ENCODE results near the gene PSMB3. TPM values are rescaled to one million over a fixed set of nuclear protein-coding genes. Genes with fewer than 3 reads are reported as not detected.

The PSMB3 gene
- total and polyA plus RNA-seq, 3 donors from 2014 or later, result 111 to 144 (median 113) TPM

DNA sequence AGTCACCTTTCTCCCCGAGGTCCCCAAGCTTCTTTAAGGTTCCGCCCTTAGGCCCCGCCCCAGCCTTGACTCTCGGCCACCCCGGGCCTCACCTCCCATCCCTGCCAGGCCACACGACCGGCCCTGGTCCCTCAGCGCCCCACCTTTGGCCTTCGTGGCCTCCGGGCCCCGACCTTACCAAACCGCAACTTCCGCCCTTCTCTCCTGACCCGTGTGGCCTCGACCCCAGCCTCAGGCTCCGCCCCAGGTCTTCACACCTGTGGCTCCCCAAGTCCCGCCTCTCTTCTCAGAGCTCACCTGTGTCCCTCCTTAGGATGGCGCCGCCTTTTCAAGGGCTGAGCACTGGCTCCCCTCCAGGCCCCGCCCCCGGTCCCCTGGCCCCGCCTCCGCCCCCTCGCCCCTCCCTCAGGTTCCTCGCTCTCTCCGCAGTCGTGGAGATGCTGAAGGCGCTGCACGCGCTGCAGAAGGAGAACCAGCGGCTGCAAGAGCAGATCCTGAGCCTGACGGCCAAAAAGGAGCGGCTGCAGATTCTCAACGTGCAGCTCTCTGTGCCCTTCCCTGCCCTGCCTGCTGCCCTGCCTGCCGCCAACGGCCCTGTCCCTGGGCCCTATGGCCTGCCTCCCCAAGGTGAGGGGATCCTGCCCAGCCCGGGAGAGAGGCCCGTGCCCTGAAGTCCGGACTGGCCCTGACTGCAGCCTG lies 32.4 kb upstream of the PSMB3 start:
- Histone ChIP-seq H3K27me3 (no peaks in the 10 kb centered on the region), H3K4me1 (peaks cover 12% of the 10 kb centered on the region), H3K36me3 (ENCODE audit: low read depth, missing control alignments) (no peaks in the 10 kb centered on the region), H3K9me3 (no peaks in the 10 kb centered on the region), H3K27ac (no peak overlapping the region), H3K4me3 (peak overlapping the region in 1 of 2 donors; percentile 30)
- no peak for DNase-seq
- no peak for TF ChIP-seq POLR2A (IDR thresholded peaks at IDR 0.05)
- TF ChIP-seq, protein P1, sequence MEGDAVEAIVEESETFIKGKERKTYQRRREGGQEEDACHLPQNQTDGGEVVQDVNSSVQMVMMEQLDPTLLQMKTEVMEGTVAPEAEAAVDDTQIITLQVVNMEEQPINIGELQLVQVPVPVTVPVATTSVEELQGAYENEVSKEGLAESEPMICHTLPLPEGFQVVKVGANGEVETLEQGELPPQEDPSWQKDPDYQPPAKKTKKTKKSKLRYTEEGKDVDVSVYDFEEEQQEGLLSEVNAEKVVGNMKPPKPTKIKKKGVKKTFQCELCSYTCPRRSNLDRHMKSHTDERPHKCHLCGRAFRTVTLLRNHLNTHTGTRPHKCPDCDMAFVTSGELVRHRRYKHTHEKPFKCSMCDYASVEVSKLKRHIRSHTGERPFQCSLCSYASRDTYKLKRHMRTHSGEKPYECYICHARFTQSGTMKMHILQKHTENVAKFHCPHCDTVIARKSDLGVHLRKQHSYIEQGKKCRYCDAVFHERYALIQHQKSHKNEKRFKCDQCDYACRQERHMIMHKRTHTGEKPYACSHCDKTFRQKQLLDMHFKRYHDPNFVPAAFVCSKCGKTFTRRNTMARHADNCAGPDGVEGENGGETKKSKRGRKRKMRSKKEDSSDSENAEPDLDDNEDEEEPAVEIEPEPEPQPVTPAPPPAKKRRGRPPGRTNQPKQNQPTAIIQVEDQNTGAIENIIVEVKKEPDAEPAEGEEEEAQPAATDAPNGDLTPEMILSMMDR (IDR thresholded peaks at IDR 0.05), result no peak
- intact Hi-C loops (cut with DNase I; ENCODE audit: low total_unique reads), result no loop called here
- WGBS, 2 donors, result 51 to 61% methylated on average over 30 to 37 of the region's 39 CpGs

DNA sequence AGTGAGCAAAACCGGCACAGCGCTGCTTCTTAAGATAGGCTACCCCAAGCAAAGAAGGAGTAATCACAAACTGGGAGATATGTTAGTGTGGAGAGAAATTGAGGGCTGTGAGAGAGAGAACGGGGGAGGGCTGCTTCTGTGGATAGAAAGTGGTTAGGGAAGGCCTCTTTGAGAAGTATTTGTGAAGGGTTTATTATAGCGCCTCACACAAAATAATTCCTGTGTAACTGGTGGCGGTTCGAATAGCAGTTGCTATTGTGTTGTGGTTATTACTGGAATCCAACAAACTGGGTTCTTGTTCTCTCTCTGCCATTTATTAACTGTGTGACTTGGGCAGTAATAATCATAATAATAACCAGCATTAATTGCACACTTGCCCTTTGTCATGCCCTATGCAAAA lies 31.6 kb upstream of the PSMB3 start:
- Histone ChIP-seq H3K27me3 (no peaks in the 10 kb centered on the region), H3K4me1 (peaks cover 12% of the 10 kb centered on the region), H3K4me3 (no peak overlapping the region), H3K36me3 (ENCODE audit: low read depth, missing control alignments) (no peaks in the 10 kb centered on the region), H3K9me3 (no peaks in the 10 kb centered on the region), H3K27ac (no peak overlapping the region)
- no peak for TF ChIP-seq POLR2A (IDR thresholded peaks at IDR 0.05)
- TF ChIP-seq, protein P1 (IDR thresholded peaks at IDR 0.05), result no peak
- 68 to 72% methylated on average over 6 of the region's 6 CpGs for WGBS, 2 donors
- DNase-seq, result no peak
- intact Hi-C loops (cut with DNase I; ENCODE audit: low total_unique reads), result no loop called here

DNA sequence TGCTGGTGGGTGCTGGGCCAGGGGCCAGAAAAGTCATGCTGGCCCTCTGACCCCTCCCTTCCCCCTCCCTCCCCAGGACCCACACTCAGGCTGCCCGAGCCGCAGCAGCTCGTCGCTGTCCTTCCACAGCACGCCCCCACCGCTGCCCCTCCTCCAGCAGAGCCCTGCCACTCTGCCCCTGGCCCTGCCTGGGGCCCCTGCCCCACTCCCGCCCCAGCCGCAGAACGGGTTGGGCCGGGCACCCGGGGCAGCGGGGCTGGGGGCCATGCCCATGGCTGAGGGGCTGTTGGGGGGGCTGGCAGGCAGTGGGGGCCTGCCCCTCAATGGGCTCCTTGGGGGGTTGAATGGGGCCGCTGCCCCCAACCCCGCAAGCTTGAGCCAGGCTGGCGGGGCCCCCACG lies 30.7 kb upstream of the PSMB3 start:
- Histone ChIP-seq H3K9me3 (no peaks in the 10 kb centered on the region), H3K27ac (no peak overlapping the region), H3K4me1 (peaks cover 12% of the 10 kb centered on the region), H3K4me3 (no peak overlapping the region), H3K27me3 (no peaks in the 10 kb centered on the region), H3K36me3 (ENCODE audit: low read depth, missing control alignments) (no peaks in the 10 kb centered on the region)
- intact Hi-C loops (cut with DNase I; ENCODE audit: low total_unique reads), result no loop called here
- TF ChIP-seq, protein P1 (IDR thresholded peaks at IDR 0.05), result no peak
- no peak for TF ChIP-seq POLR2A (IDR thresholded peaks at IDR 0.05)
- 93 to 100% methylated on average over 1 to 16 of the region's 16 CpGs for WGBS, 2 donors
- DNase-seq, result no peak

GRCh38 chr17:38724337-38724988 lies 28.1 kb upstream of the PSMB3 start:
- no peak overlapping the region for H3K27ac ChIP-seq
- no peaks in the 10 kb centered on the region for H3K27me3 ChIP-seq
- H3K4me1 ChIP-seq, result peaks cover 16% of the 10 kb centered on the region
- no peak overlapping the region for H3K4me3 ChIP-seq
- 42 to 71% methylated on average over 4 to 16 of the region's 16 CpGs for WGBS, 2 donors
- TF ChIP-seq, protein P1 (IDR thresholded peaks at IDR 0.05), result no peak
- no peak for TF ChIP-seq POLR2A (IDR thresholded peaks at IDR 0.05)
- no peaks in the 10 kb centered on the region for H3K9me3 ChIP-seq
- intact Hi-C loops (cut with DNase I; ENCODE audit: low total_unique reads), result no loop called here
- no peaks in the 10 kb centered on the region for H3K36me3 ChIP-seq (ENCODE audit: low read depth, missing control alignments)
- DNase-seq, result peak; percentile 72
